Activated CD8-positive, alpha-beta T cell treated with anti-CD3 and anti-CD28 coated beads, Interleukin-2, amount 10 ng/mL, durations not matched to agents 7 days and 5 days (primary cell): ENCODE measurements around the gene GNG12. TPM values are rescaled to one million over a fixed set of nuclear protein-coding genes. Genes with fewer than 3 reads are reported as not detected.

Experiments
- ATAC-seq: fragments of 150-1000 bp; cut with Tn5 transposase; one replicate; pipeline ENCODE4 v1.10.0; 2021; ENCODE audit warnings: moderate library complexity
- CTCF ChIA-PET: fragments of 350-600 bp; sonication (Branson Sonifier 250); formaldehyde crosslinking; loops from one replicate; lab custom pipeline; 2021; ENCODE audit warnings: antibody characterized with exemption; lab: Charles Lee
- POLR2A ChIA-PET: fragments of 350-600 bp; sonication (Branson Sonifier 250); formaldehyde crosslinking; loops from one replicate; lab custom pipeline; 2021; ENCODE audit warnings: antibody characterized with exemption; lab: Charles Lee
- DNase-seq: peaks from one replicate; pipeline ENCODE4 v3.0.0-alpha.2; 2020
- H3K27ac Mint-ChIP-seq: one replicate; pipeline ENCODE4 v1.8.0; 2021; ENCODE audit warnings: mild to moderate bottlenecking, mixed read lengths
- H3K27me3 Mint-ChIP-seq: one replicate; pipeline ENCODE4 v1.8.0; 2021; ENCODE audit warnings: low read depth, mixed read lengths
- H3K36me3 Mint-ChIP-seq: one replicate; pipeline ENCODE4 v1.8.0; 2021; ENCODE audit warnings: low read depth, mixed read lengths
- H3K4me1 Mint-ChIP-seq: one replicate; pipeline ENCODE4 v1.8.0; 2021; ENCODE audit warnings: low read depth, mixed read lengths
- H3K4me3 Mint-ChIP-seq: one replicate; pipeline ENCODE4 v1.8.0; 2021; ENCODE audit warnings: mild to moderate bottlenecking, mixed read lengths
- H3K9me3 Mint-ChIP-seq: one replicate; pipeline ENCODE4 v1.8.0; 2022; ENCODE audit warnings: mixed read lengths; ENCODE audit not compliant: insufficient read depth
- total RNA-seq, 2 experiments: library from RNA; stranded (reverse); gene quantifications; one replicate each; pipeline ENCODE4 v1.2.3, GENCODE V29; 2021

Gene GNG12
- total RNA-seq, 2 experiments from 2014 or later: not detected

- Mint-ChIP-seq H3K36me3 (no peaks in the 10 kb centered on the region), H3K27ac (no peak overlapping the region), H3K4me1 (no peaks in the 10 kb centered on the region), H3K9me3 (no peaks in the 10 kb centered on the region), H3K4me3 (no peak overlapping the region), H3K27me3 (peaks cover 24% of the 10 kb centered on the region)
- POLR2A ChIA-PET: no interaction called here
- CTCF ChIA-PET: interaction anchor here (1.4 to 1.6 kb wide), 2 partner anchors 9 to 11 kb away, joined by 3 to 9 read pairs; no protein-coding TSS in a partner anchor
- ATAC-seq: no peak
- DNase-seq: no peak
These were observed 61.5 kb downstream of the GNG12 start for GRCh38 chr1:67771749-67772148.

- POLR2A ChIA-PET: no interaction called here
- no peak for ATAC-seq
- peaks cover 6% of the 10 kb centered on the region for H3K4me1 Mint-ChIP-seq
- no peak overlapping the region for H3K27ac Mint-ChIP-seq
- no peak overlapping the region for H3K4me3 Mint-ChIP-seq
- CTCF ChIA-PET: interaction anchor here (1.4 to 1.6 kb wide), 2 partner anchors 9 to 11 kb away, joined by 3 to 9 read pairs; no protein-coding TSS in a partner anchor
- DNase-seq: no peak
- no peaks in the 10 kb centered on the region for H3K9me3 Mint-ChIP-seq
- peaks cover 25% of the 10 kb centered on the region for H3K27me3 Mint-ChIP-seq
- H3K36me3 Mint-ChIP-seq: no peaks in the 10 kb centered on the region
These were observed 62.1 kb downstream of the GNG12 start for GRCh38 chr1:67771152-67771551.

GRCh38 chr1:67769633-67770256 is 63.5 kb downstream of the GNG12 start:
- no peaks in the 10 kb centered on the region for H3K9me3 Mint-ChIP-seq
- ATAC-seq: no peak
- H3K4me3 Mint-ChIP-seq: no peak overlapping the region
- no peak for DNase-seq
- POLR2A ChIA-PET: no interaction called here
- no peak overlapping the region for H3K27ac Mint-ChIP-seq
- no peaks in the 10 kb centered on the region for H3K36me3 Mint-ChIP-seq
- peaks cover 20% of the 10 kb centered on the region for H3K27me3 Mint-ChIP-seq
- H3K4me1 Mint-ChIP-seq: peaks cover 8% of the 10 kb centered on the region
- CTCF ChIA-PET: interaction anchor here (1.7 to 6.2 kb wide), 2 partner anchors 10 to 208 kb away, joined by 9 to 42 read pairs; no protein-coding TSS in a partner anchor

- ChIA-PET CTCF (interaction anchor here (0.7 to 6.2 kb wide), 4 partner anchors 8 to 234 kb away, joined by 3 to 42 read pairs (median 6); no protein-coding TSS in a partner anchor), POLR2A (no interaction called here)
- Mint-ChIP-seq H3K4me3 (no peak overlapping the region), H3K9me3 (no peaks in the 10 kb centered on the region), H3K27ac (no peak overlapping the region), H3K4me1 (peaks cover 8% of the 10 kb centered on the region), H3K36me3 (no peaks in the 10 kb centered on the region), H3K27me3 (peaks cover 25% of the 10 kb centered on the region)
- no peak for ATAC-seq
- no peak for DNase-seq
These were observed 64.8 kb downstream of the GNG12 start for GRCh38 chr1:67768480-67768879.

GRCh38 chr1:67767103-67767782 is 66.0 kb downstream of the GNG12 start:
- Mint-ChIP-seq H3K4me3 (no peak overlapping the region), H3K27ac (no peak overlapping the region), H3K4me1 (peaks cover 8% of the 10 kb centered on the region), H3K9me3 (no peaks in the 10 kb centered on the region), H3K27me3 (peaks cover 25% of the 10 kb centered on the region), H3K36me3 (no peaks in the 10 kb centered on the region)
- DNase-seq: no peak
- POLR2A ChIA-PET: no interaction called here
- CTCF ChIA-PET: interaction anchor here (0.6 to 6.2 kb wide), 16 partner anchors 8 to 350 kb away, joined by 3 to 42 read pairs (median 4); no protein-coding TSS in a partner anchor
- no peak for ATAC-seq

- Mint-ChIP-seq H3K27ac (no peak overlapping the region), H3K36me3 (no peaks in the 10 kb centered on the region), H3K9me3 (no peaks in the 10 kb centered on the region), H3K4me1 (peaks cover 8% of the 10 kb centered on the region), H3K4me3 (peak overlapping the region; percentile 40), H3K27me3 (peaks cover 31% of the 10 kb centered on the region)
- CTCF ChIA-PET: interaction anchor here (0.6 to 6.2 kb wide), 28 partner anchors 9 to 350 kb away, joined by 3 to 42 read pairs (median 4); no protein-coding TSS in a partner anchor
- ATAC-seq (peak; percentile 60), DNase-seq (peak; percentile 58)
- POLR2A ChIA-PET: no interaction called here
These were observed 66.9 kb downstream of the GNG12 start for GRCh38 chr1:67766141-67766978.

- ChIA-PET POLR2A (no interaction called here), CTCF (interaction anchor here (1.1 to 6.2 kb wide), 5 partner anchors 9 to 229 kb away, joined by 4 to 42 read pairs (median 12); no protein-coding TSS in a partner anchor)
- Mint-ChIP-seq H3K27me3 (peaks cover 28% of the 10 kb centered on the region), H3K36me3 (no peaks in the 10 kb centered on the region), H3K4me1 (peaks cover 8% of the 10 kb centered on the region), H3K4me3 (no peak overlapping the region), H3K9me3 (no peaks in the 10 kb centered on the region), H3K27ac (no peak overlapping the region)
- ATAC-seq (no peak), DNase-seq (no peak)
These were observed 68.6 kb downstream of the GNG12 start for GRCh38 chr1:67764633-67765032.

GRCh38 chr1:67761730-67762129 is 71.5 kb downstream of the GNG12 start:
- H3K27me3 Mint-ChIP-seq: peaks cover 23% of the 10 kb centered on the region
- ChIA-PET POLR2A (no interaction called here), CTCF (interaction anchor here (1.2 to 8.0 kb wide), 8 partner anchors 10 to 227 kb away, joined by 3 to 177 read pairs (median 8); partner anchors contain the start of gene GADD45A)
- no peak overlapping the region for H3K27ac Mint-ChIP-seq
- no peak for DNase-seq
- no peaks in the 10 kb centered on the region for H3K36me3 Mint-ChIP-seq
- peaks cover 8% of the 10 kb centered on the region for H3K4me1 Mint-ChIP-seq
- H3K4me3 Mint-ChIP-seq: no peak overlapping the region
- no peak for ATAC-seq
- no peaks in the 10 kb centered on the region for H3K9me3 Mint-ChIP-seq

- peaks cover 19% of the 10 kb centered on the region for H3K27me3 Mint-ChIP-seq
- no peaks in the 10 kb centered on the region for H3K36me3 Mint-ChIP-seq
- H3K9me3 Mint-ChIP-seq: no peaks in the 10 kb centered on the region
- H3K27ac Mint-ChIP-seq: no peak overlapping the region
- POLR2A ChIA-PET: no interaction called here
- H3K4me1 Mint-ChIP-seq: peaks cover 2% of the 10 kb centered on the region
- CTCF ChIA-PET: interaction anchor here (0.6 to 8.0 kb wide), 37 partner anchors 8 to 547 kb away, joined by 3 to 177 read pairs (median 7); partner anchors contain the start of gene GADD45A
- no peak for DNase-seq
- no peak overlapping the region for H3K4me3 Mint-ChIP-seq
- ATAC-seq: no peak
These were observed 72.2 kb downstream of the GNG12 start for GRCh38 chr1:67761091-67761490.

- ATAC-seq: peak; percentile 65
- POLR2A ChIA-PET: interaction anchor here (0.6 to 0.9 kb wide), 4 partner anchors 75 to 392 kb away, joined by 3 to 4 read pairs (median 3); partner anchors contain the start of gene GADD45A
- CTCF ChIA-PET: interaction anchor here (0.6 to 8.0 kb wide), 54 partner anchors 8 to 546 kb away, joined by 3 to 177 read pairs (median 5); partner anchors contain the start of gene GADD45A
- no peaks in the 10 kb centered on the region for H3K36me3 Mint-ChIP-seq
- DNase-seq: peak; percentile 70
- no peaks in the 10 kb centered on the region for H3K9me3 Mint-ChIP-seq
- H3K27ac Mint-ChIP-seq: no peak overlapping the region
- H3K4me3 Mint-ChIP-seq: no peak overlapping the region
- peaks cover 18% of the 10 kb centered on the region for H3K27me3 Mint-ChIP-seq
- H3K4me1 Mint-ChIP-seq: no peaks in the 10 kb centered on the region
These were observed 73.0 kb downstream of the GNG12 start for GRCh38 chr1:67760030-67760821.
